GM19455 (cell line): ENCODE results near the gene BRD7.

Experiments
- ATAC-seq: cut with Tn5 transposase; IDR thresholded peaks from one replicate; pipeline ENCODE4 v1.9.1; 2021; ENCODE audit not compliant: unreplicated experiment

The BRD7 gene

DNA sequence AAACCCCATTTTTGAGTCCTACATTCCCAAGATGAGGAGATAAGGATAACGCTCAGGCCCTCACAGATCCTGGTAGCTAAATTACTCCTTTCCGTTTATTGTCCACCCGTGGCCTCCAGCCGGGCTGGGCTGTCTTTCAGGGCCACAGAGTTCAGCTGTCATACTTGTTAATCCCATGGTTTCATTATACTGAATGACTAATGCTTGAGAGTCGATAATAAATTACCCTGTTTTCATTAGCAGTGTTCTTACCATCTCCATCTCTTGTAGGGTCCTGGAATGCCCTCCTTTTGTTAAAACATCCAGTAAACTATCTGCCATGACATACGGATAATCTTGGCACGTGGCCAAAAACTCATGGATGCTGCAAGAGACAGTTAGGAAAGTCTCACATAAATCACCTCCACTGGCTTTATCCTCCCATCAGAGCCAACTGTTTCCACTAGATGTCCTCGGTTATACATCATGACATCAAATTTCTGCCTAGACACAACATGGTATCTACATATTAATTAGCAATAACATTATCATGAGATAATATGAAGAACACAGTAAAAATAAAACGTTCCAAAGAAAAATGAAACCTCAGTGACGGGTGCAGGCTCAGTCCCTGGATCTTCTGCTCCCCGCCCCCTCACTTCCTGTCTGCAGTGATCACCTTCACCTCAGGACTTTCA lies 45.3 kb downstream of the BRD7 start:
- ATAC-seq = no peak

GRCh38 chr16:50322333-50322732 lies 46.5 kb downstream of the BRD7 start:
- ATAC-seq = no peak

DNA sequence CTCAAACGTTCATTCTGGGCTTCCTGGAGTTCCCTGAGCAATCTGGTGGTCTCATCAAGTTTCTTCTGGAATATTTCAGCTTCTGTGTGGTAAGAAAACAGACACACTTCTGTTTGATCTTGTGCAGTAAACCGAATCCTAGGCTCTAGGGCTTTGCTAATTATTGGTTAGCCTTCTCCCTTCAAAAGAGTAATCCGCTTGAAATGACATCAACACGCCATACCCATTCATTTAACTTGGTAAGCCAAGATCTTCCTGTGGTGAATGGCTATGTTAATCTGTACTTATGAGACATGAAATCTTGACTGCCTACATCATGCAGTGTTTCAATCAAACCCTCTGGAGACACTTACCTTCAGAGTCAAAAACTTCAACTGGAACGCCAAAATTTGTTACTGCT lies 48.5 kb downstream of the BRD7 start:
- ATAC-seq = no peak

GRCh38 chr16:50318796-50319578 lies 49.8 kb downstream of the BRD7 start:
- no peak for ATAC-seq

- no peak for ATAC-seq
Observed at GRCh38 chr16:50316848-50317630, 51.7 kb downstream of the BRD7 start.

GRCh38 chr16:50316102-50316847 lies 52.5 kb downstream of the BRD7 start:
- ATAC-seq = no peak

- ATAC-seq = no peak
Observed at GRCh38 chr16:50315346-50315997, 53.3 kb downstream of the BRD7 start.

GRCh38 chr16:50314665-50315064 lies 54.1 kb downstream of the BRD7 start:
- ATAC-seq = no peak

DNA sequence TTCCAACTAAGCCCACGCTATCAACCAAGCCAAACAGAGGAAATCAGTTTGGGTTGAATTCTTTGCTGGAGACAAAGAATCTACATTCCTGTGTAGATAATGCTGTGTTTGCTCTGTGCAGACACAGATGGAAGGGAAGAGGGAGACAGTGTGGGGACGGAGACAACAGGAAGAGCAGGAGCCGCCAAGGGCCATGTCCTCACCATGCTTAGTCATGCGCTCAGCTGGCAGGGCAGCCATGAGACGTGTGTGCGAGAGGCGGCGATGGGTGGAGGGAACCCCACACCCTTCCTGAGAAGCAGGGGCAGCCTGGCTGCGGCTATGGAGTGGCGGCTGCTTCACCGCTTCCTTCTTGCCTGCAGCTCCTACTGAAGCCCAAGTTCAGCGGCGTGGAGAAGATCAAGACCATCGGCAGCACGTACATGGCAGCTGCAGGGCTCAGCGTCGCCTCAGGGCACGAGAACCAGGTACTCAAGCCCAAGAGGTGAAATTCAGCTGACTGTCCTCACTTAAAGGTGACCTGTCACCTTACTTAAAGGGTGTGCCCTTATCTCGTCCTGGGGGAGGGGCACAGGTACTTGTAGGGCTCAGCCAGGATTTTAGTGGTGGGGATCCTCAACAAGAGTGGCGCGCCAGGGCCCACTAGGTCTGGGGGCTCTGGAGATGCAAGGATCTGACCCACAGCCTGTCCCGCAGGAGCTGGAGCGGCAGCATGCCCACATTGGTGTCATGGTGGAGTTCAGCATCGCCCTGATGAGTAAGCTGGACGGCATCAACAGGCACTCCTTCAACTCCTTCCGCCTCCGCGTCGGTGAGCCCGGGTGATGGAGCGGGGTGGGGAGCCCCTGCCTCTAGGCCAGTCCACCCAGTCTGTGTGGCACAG lies 55.0 kb downstream of the BRD7 start:
- ATAC-seq = no peak

GRCh38 chr16:50311891-50312501 lies 56.8 kb downstream of the BRD7 start:
- no peak for ATAC-seq

GRCh38 chr16:50311134-50311528 lies 57.7 kb downstream of the BRD7 start:
- no peak for ATAC-seq

DNA sequence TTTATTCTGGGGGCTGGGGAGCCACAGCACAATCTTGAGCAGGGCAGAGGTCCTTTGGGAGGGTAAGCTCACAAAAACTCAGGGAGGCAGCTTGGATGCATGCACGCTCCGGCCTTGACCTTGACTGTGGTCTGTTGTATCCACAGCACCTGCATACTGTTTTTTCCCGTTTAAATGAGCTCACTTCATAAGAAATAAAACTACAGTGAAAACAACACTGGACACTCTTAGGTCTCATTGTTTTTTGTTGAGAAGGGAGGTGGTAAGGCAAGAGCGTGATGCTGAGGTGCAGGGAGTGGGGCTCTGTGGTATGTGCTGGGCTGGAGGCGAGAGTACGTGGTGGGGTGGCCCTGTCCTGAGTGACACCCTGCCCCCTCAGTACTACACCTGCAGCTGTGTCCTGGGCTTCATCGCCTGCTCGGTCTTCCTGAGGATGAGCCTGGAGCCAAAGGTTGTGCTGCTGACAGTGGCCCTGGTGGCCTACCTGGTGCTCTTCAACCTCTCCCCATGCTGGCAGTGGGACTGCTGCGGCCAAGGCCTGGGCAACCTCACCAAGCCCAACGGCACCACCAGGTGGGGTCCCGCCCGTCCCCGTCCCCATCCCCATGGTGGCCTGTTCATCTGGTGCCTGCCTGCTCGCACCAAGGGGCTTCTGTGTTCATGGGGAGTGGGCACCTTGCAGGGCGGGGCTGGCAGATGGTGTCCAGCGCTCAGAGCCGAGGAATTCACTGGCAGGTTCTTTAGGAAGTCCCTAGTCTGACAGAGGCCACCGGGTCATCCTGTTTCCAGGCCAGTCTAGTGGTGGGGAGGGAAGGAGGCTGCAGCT lies 58.3 kb downstream of the BRD7 start:
- ATAC-seq = no peak

DNA sequence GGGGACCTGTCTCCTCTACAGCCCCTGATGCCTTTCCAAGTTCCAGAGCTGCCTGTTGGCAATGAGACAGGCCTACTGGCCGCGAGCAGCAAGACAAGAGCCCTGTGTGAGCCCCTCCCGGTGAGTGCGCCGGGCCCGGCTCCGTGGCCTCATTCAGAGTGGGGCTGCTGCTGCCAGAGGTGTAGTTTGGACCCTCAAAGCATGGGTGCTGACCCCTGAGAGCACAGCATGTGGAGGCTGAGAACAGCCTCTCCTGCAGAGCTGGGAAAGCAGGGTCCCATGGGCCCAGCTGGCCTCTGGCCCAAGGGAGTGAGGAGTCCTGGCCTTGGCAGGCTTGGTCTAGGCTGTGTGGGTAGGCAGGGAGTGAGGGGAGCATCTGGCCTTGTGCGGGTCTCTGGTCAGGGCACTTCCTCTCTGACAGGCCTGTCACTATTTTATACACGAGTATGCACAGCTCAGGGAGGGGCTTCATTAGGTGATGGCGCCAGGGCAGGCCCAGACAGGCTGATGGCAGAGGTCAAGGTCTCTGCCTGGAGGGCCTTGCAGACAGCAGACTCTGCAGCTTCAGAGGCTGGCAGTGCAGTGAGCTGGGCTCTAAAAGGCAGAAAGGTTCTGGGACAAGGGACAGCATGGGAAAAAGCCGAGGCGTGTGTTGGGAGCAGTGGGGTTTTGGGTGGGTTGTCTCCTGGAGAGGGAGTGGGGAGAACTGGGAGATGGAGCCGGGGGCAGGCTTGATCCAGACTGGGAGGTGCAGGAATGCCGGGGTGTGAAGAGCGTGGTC lies 59.1 kb downstream of the BRD7 start:
- ATAC-seq = no peak

GRCh38 chr16:50309156-50309526 lies 59.6 kb downstream of the BRD7 start:
- no peak for ATAC-seq

GRCh38 chr16:50308237-50308965 lies 60.4 kb downstream of the BRD7 start:
- ATAC-seq = no peak

DNA sequence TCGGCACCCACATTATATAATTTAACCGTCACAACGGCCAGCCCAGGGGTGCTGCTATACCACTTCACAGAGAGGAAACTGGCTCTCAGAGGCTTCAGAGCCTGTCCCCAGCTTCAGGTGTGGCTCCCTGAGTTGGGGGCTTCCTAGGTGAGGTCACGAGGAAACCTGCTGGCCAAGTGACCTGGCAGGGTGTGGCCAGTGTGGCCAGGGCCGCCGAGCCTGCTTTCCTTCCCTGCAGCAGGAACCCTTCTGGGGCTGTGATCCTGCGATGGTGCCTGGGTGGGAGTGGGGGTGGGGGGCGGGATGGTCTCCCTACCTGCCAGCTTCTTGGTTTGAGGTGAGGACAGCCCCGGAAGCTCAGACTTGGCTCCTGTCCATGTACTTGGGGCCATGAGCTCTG lies 62.5 kb downstream of the BRD7 start:
- no peak for ATAC-seq

DNA sequence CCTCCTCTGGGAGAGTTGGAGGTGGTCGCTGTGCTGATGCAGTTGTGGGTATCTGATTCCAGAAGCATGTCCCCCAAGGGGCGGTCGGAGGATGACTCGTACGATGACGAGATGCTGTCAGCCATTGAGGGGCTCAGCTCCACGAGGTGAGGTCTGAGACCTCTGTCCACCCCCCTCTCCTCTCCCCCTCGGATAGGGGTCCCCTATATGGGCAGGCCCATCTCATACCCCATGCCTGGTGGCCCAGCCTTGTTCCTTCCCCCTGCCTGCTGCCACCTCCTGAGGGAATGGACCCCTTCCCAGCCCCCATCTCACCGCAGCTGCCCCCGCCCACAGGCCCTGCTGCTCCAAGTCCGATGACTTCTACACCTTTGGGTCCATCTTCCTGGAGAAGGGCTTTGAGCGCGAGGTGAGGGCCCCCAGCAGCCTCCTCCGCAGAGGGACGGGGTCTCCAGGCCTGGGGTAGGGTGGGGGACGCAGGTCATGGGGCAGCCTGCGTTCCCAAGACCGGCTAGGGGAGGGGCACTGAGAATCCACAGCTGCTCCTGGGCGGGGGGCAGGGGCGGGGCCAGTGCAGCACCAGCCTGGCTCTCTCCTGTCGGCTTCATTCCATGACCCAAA lies 63.2 kb downstream of the BRD7 start:
- ATAC-seq = no peak
